ENCODE results near the gene NDUFS2. TPM values are rescaled to one million over a fixed set of nuclear protein-coding genes. Genes with fewer than 3 reads are reported as not detected.
"Not testable (repeated sequence)": the region's sequence is repeated elsewhere in the genome, so short reads cannot be mapped to it uniquely, and the experiment has no call there.

NDUFS2 gene
- total RNA-seq, 3 donors from 2014 or later, result 102 to 129 (median 116) TPM

DNA sequence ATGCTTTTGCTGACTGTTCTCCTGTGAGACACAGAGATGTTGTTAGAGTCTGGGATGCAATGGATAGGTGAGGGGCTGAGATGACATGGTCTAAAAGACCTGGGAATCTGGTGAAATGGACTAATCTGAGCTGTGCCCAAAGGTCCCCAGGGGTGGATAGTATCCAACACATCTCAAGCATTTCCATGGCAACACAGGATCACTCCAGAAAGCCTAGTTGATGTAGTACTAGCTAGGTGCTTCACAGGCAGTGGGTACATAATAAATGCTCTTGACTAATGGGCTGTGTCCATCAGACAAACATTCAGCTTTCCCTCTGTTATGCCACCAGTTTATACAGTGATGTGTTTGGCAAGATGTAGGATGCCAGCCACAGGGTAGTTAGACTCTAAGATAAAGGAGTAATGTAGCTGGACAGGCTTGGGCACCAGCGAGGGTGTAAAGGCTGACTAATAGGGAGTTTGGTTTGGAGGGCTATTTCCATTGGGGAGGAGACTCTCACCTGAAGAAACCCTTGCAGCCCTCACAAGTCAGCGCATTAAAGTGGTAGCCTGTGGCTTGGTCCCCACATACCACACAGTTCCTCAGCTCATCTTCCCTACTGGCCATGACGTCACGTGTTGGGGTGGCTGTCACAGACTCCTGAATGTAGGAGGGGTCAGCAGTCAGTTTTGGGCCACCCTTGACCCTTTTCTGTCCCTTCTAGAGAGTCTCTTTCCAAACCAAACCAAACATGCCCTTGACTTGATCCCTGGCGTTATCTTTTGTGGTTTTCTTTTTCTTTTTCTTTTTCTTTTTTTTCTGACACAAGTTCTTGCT lies 34.0 kb downstream of the NDUFS2 start:
- intact Hi-C loops (cut with DNase I; ENCODE audit: low total_unique reads), result no loop called here
- no peaks in the 10 kb centered on the region for H3K9me3 ChIP-seq
- H3K27me3 ChIP-seq, result no peaks in the 10 kb centered on the region
- TF ChIP-seq POLR2A (IDR thresholded peaks at IDR 0.05) (no peak), POLR2AphosphoS5 (IDR thresholded peaks at IDR 0.05) (no peak)
- TF ChIP-seq, protein P1, sequence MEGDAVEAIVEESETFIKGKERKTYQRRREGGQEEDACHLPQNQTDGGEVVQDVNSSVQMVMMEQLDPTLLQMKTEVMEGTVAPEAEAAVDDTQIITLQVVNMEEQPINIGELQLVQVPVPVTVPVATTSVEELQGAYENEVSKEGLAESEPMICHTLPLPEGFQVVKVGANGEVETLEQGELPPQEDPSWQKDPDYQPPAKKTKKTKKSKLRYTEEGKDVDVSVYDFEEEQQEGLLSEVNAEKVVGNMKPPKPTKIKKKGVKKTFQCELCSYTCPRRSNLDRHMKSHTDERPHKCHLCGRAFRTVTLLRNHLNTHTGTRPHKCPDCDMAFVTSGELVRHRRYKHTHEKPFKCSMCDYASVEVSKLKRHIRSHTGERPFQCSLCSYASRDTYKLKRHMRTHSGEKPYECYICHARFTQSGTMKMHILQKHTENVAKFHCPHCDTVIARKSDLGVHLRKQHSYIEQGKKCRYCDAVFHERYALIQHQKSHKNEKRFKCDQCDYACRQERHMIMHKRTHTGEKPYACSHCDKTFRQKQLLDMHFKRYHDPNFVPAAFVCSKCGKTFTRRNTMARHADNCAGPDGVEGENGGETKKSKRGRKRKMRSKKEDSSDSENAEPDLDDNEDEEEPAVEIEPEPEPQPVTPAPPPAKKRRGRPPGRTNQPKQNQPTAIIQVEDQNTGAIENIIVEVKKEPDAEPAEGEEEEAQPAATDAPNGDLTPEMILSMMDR (IDR thresholded peaks at IDR 0.05), result no peak
- no peaks in the 10 kb centered on the region for H3K36me3 ChIP-seq
- no peaks in the 10 kb centered on the region for H3K4me1 ChIP-seq
- H3K27ac ChIP-seq, result no peak overlapping the region
- no peak overlapping the region for H3K4me3 ChIP-seq
- no peak for DNase-seq (ENCODE audit: low spot score in 2 of 2)

DNA sequence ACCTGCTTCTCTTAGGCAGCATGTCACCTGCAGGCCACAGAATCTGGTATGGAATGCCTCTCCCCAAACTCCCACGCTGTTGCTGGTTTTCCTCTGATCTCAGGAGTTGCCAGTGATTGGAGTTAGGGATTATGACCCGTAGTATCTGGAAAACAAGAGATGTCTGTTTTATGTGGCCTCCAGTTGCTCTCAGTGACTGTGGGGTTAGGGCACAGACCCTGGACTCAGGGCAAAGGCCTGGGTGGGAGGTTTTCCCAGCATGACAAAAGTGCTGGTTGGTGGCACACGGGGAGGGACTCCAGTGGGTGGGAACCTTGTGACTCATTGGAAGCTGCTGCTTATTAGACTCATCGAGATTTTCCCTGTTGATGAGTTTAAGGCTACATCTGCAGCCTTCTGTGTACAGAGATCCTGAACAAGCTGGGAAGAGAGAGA lies 35.9 kb downstream of the NDUFS2 start, which contains the start of gene NR1I3:
TSS of gene NR1I3 (minus strand) at position 165 of the 435 bp plus-strand sequence. CDS start 1,638 bp downstream, outside the sequence.
- Histone ChIP-seq H3K27ac (no peak within 1 kb of the TSS), H3K36me3 (no peaks in the 10 kb centered on the region), H3K4me3 (no peak within 1 kb of the TSS), H3K27me3 (no peaks in the 10 kb centered on the region), H3K4me1 (no peaks in the 10 kb centered on the region), H3K9me3 (no peaks in the 10 kb centered on the region)
- no peak for DNase-seq (ENCODE audit: low spot score in 2 of 2)
- TF ChIP-seq POLR2A (IDR thresholded peaks at IDR 0.05), result no peak
- no peak for TF ChIP-seq POLR2AphosphoS5 (IDR thresholded peaks at IDR 0.05)
- TF ChIP-seq, protein P1 (IDR thresholded peaks at IDR 0.05), result no peak
- intact Hi-C loops (cut with DNase I; ENCODE audit: low total_unique reads), result no loop called here

DNA sequence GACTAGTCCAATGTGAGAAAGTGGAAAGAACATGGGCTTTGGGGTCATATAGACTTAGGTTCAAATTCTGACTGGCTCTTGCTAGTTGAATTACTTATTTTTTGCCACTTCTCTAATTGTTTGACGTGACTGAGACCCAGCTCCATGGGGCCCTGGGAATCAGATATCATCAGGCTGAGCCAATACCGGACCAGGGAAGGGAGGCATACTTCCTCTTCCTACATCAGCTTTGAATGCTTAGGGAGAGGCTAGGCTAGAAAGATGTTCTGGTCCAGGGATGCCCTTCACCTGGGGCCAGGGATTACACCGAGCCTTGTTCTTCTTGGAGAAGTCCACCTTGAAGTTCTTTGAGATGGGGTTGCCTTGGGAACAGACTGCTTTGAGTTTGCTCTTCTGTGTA lies 39.5 kb downstream of the NDUFS2 start:
- Histone ChIP-seq H3K4me3 (no peak overlapping the region), H3K27me3 (no peaks in the 10 kb centered on the region), H3K4me1 (no peaks in the 10 kb centered on the region), H3K9me3 (no peaks in the 10 kb centered on the region), H3K27ac (no peak overlapping the region), H3K36me3 (no peaks in the 10 kb centered on the region)
- TF ChIP-seq POLR2A (IDR thresholded peaks at IDR 0.05), result no peak
- TF ChIP-seq POLR2AphosphoS5 (IDR thresholded peaks at IDR 0.05), result no peak
- TF ChIP-seq, protein P1 (IDR thresholded peaks at IDR 0.05), result no peak
- intact Hi-C loops (cut with DNase I; ENCODE audit: low total_unique reads), result no loop called here
- no peak for DNase-seq (ENCODE audit: low spot score in 2 of 2)

DNA sequence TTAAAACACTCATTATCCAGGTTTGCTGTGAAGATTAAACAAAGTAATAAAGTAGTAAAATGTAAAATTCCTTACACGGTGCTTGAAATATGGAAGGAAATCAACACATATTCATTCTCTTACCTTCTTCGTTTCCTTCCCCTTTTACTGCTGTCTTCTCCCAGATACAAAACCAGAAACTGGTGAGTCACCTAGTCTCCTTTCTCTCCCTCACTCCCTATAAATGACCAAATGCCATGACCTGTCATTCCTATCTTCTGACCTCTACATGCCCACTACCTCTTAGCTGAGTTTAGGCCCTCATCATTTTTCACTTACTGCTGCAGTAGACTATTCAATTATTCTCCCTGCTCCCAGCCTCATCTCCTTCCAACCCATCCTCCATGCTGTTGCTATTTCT lies 40.1 kb downstream of the NDUFS2 start:
- no peak overlapping the region for H3K4me3 ChIP-seq
- no peak overlapping the region for H3K27ac ChIP-seq
- TF ChIP-seq, protein P1 (IDR thresholded peaks at IDR 0.05), result no peak
- TF ChIP-seq POLR2AphosphoS5 (IDR thresholded peaks at IDR 0.05) (no peak), POLR2A (IDR thresholded peaks at IDR 0.05) (no peak)
- H3K27me3 ChIP-seq, result no peaks in the 10 kb centered on the region
- DNase-seq (ENCODE audit: low spot score in 2 of 2), result no peak
- intact Hi-C loops (cut with DNase I; ENCODE audit: low total_unique reads), result no loop called here
- H3K9me3 ChIP-seq, result no peaks in the 10 kb centered on the region
- no peaks in the 10 kb centered on the region for H3K36me3 ChIP-seq
- no peaks in the 10 kb centered on the region for H3K4me1 ChIP-seq

DNA sequence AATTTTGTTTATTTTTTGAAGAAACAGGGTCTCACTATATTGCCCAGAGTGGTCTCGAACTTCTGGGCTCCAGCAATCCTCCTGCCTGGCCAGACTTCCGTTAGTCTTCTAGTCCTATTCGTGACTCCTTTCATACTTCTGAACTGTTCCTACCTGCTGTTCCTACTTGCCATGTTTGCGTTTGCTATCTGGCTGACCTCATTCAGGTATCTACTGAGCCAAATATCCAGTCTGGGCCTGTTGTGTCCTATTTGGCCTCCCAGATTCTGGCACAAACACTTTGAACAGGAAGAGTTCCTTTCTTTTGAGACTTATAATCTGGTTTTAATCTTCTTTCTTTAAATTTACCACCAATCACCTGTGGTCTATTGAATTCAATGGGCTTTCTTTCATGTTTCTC lies 42.7 kb downstream of the NDUFS2 start:
- H3K36me3 ChIP-seq, result no peaks in the 10 kb centered on the region
- TF ChIP-seq POLR2A (IDR thresholded peaks at IDR 0.05), result no peak
- TF ChIP-seq, protein P1 (IDR thresholded peaks at IDR 0.05), result no peak
- no peak for TF ChIP-seq POLR2AphosphoS5 (IDR thresholded peaks at IDR 0.05)
- no peaks in the 10 kb centered on the region for H3K9me3 ChIP-seq
- H3K27me3 ChIP-seq, result no peaks in the 10 kb centered on the region
- no peak overlapping the region for H3K4me3 ChIP-seq
- H3K27ac ChIP-seq, result peak overlapping the region in 1 of 2 donors; percentile 68
- intact Hi-C loops (cut with DNase I; ENCODE audit: low total_unique reads), result no loop called here
- DNase-seq (ENCODE audit: low spot score in 2 of 2), result peak in 1 of 2 donors; percentile 60
- no peaks in the 10 kb centered on the region for H3K4me1 ChIP-seq

DNA sequence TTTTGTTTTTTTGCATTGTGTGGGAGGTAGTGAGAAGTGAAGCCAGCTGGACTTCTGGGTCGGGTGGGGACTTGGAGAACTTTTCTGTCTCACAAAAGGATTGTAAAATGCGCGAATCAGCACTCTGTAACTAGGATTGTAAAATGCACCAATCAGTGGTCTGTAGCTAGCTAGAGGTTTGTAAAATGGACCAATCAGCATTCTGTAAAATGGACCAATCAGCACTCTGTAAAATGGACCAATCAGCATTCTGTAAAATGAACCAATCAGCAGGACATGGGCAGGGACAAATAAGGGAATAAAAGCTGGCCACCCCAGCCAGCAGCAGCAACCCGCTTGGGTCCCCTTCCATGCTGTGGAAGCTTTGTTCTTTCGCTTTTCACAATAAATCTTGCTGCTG lies 47.9 kb downstream of the NDUFS2 start:
- H3K27ac ChIP-seq; DNase-seq (ENCODE audit: low spot score in 2 of 2); H3K9me3 ChIP-seq; H3K27me3 ChIP-seq; H3K4me1 ChIP-seq; H3K36me3 ChIP-seq; intact Hi-C loops (cut with DNase I; ENCODE audit: low total_unique reads); H3K4me3 ChIP-seq: not testable (repeated sequence)

Measured in breast epithelium (tissue), 4 donors.